Measurements from ENCODE around the gene PIK3C2B. TPM values are rescaled to one million over a fixed set of nuclear protein-coding genes. Genes with fewer than 3 reads are reported as not detected.

PIK3C2B gene
- total RNA-seq, 1 experiment from 2014 or later = 52.4 TPM

- CTCF ChIA-PET = no interaction called here
- Histone ChIP-seq H3F3A (ENCODE audit: insufficient read depth, low read depth) (peaks cover 43% of the 10 kb centered on the region), H3K79me2 (ENCODE audit: low read depth) (no peaks in the 10 kb centered on the region), H3K36me3 (ENCODE audit: low read depth) (no peaks in the 10 kb centered on the region), H3K27me3 (ENCODE audit: insufficient read depth, low read depth) (no peaks in the 10 kb centered on the region), H3K4me3 (no peak overlapping the region; the same call in 1 of the 2 replicates), H3K4me2 (peak overlapping the region; percentile 88), H4K20me1 (ENCODE audit: insufficient read depth) (no peaks in the 10 kb centered on the region), H3K9me2 (ENCODE audit: insufficient read depth) (no peaks in the 10 kb centered on the region), H2AFZ (no peak overlapping the region), H3K27ac (0 out of 2 replicates have a peak overlapping the region, but pooled peaks have one; percentile 93), H3K9me3 (ENCODE audit: insufficient read depth, low read depth) (no peaks in the 10 kb centered on the region), H3K4me1 (replicated peaks; ENCODE audit: insufficient read depth) (peaks cover 23% of the 10 kb centered on the region)
- TF ChIP-seq, protein P1, sequence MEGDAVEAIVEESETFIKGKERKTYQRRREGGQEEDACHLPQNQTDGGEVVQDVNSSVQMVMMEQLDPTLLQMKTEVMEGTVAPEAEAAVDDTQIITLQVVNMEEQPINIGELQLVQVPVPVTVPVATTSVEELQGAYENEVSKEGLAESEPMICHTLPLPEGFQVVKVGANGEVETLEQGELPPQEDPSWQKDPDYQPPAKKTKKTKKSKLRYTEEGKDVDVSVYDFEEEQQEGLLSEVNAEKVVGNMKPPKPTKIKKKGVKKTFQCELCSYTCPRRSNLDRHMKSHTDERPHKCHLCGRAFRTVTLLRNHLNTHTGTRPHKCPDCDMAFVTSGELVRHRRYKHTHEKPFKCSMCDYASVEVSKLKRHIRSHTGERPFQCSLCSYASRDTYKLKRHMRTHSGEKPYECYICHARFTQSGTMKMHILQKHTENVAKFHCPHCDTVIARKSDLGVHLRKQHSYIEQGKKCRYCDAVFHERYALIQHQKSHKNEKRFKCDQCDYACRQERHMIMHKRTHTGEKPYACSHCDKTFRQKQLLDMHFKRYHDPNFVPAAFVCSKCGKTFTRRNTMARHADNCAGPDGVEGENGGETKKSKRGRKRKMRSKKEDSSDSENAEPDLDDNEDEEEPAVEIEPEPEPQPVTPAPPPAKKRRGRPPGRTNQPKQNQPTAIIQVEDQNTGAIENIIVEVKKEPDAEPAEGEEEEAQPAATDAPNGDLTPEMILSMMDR (conservative IDR thresholded peaks at IDR 0.05) = no peak
- intact Hi-C loops (cut with micrococcal nuclease; ENCODE audit: unreplicated experiment) = loop anchor here (5.0 kb wide), 3 partner anchors 132 to 337 kb away; no protein-coding TSS in a partner anchor
- POLR2A ChIA-PET (ENCODE audit: unreplicated experiment) = no interaction called here
- no TSS peak for BruUV-seq (replicated peaks)
- no peak for DNase-seq
These were observed 14.6 kb upstream of the PIK3C2B start for GRCh38 chr1:204509186-204509635.

DNA sequence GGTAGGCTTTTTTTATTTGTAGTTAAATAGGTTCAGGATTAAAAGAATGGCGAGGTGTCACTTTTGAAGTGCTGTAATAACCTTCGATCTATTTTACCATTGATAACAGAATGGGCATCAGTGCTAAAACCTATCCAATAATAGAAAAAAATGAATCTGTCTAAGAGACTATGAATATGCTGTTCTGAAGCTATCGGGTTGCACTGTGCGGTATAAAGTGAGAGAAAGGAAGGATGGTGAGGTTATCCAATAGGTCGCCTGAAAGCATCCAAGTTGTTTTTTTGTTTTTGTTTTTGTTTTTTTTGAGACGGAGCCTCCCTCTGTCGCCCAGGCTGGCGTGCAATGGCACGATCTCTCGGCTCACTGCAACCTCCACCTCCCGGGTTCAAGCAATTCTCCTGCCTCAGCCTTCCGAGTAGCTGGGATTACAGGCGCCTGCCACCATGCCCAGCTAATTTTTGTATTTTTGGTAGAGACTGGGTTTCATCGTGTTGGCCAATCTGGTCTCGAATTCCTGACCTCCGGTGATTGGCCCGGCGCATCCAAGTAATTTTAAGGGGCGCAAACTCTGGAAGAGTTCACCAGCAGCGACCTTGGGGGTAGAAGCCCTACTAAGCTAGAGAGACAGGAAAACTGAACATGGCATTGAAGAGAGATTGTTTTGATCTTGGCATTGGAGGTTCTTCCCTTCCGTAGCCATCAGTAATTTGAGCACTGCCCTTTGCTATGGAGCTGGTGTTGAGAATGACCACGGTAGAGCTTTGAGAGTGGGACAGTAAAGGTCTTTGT lies 12.9 kb upstream of the PIK3C2B start:
- ChIA-PET CTCF (interaction anchor here (0.6 to 2.8 kb wide), 3 partner anchors 109 to 344 kb away, joined by 3 to 27 read pairs (median 4); no protein-coding TSS in a partner anchor), POLR2A (ENCODE audit: unreplicated experiment) (interaction anchor here (0.6 to 1.9 kb wide), 8 partner anchors 8 to 1355 kb away, joined by 3 to 36 read pairs (median 5); partner anchors contain the start of gene MDM4)
- Histone ChIP-seq H3F3A (ENCODE audit: insufficient read depth, low read depth) (peaks cover 52% of the 10 kb centered on the region), H3K9me2 (ENCODE audit: insufficient read depth) (no peaks in the 10 kb centered on the region), H3K27ac (peak overlapping the region; percentile 93), H4K20me1 (ENCODE audit: insufficient read depth) (no peaks in the 10 kb centered on the region), H2AFZ (peak overlapping the region; percentile 79), H3K4me1 (replicated peaks; ENCODE audit: insufficient read depth) (peaks cover 38% of the 10 kb centered on the region), H3K79me2 (ENCODE audit: low read depth) (no peaks in the 10 kb centered on the region), H3K4me3 (peak overlapping the region; percentile 65), H3K27me3 (ENCODE audit: insufficient read depth, low read depth) (no peaks in the 10 kb centered on the region), H3K9me3 (ENCODE audit: insufficient read depth, low read depth) (no peaks in the 10 kb centered on the region), H3K36me3 (ENCODE audit: low read depth) (no peaks in the 10 kb centered on the region), H3K4me2 (peak overlapping the region; percentile 88)
- DNase-seq = peak; percentile 62 to 66
- TSS peak; percentile 94 for BruUV-seq (replicated peaks)
- TF ChIP-seq, protein P1 (conservative IDR thresholded peaks at IDR 0.05) = no peak
- no peak for TF ChIP-seq EZH2 (IDR thresholded peaks at IDR 0.05; ENCODE audit: low read depth)
- intact Hi-C loops (cut with micrococcal nuclease; ENCODE audit: unreplicated experiment) = loop anchor here (1.0 to 5.0 kb wide), 5 partner anchors 9 to 335 kb away; partner anchors contain the start of gene MDM4

GRCh38 chr1:204506969-204507316 lies 12.3 kb upstream of the PIK3C2B start:
- CTCF ChIA-PET = interaction anchor here (0.5 to 2.8 kb wide), 9 partner anchors 58 to 1091 kb away, joined by 3 to 27 read pairs (median 4); no protein-coding TSS in a partner anchor
- Histone ChIP-seq H3K4me2 (peak overlapping the region; percentile 88), H3K4me1 (replicated peaks; ENCODE audit: insufficient read depth) (peaks cover 40% of the 10 kb centered on the region), H2AFZ (peak overlapping the region; percentile 79), H3K9me3 (ENCODE audit: insufficient read depth, low read depth) (no peaks in the 10 kb centered on the region), H3K36me3 (ENCODE audit: low read depth) (no peaks in the 10 kb centered on the region), H3K79me2 (ENCODE audit: low read depth) (no peaks in the 10 kb centered on the region), H3F3A (ENCODE audit: insufficient read depth, low read depth) (peaks cover 52% of the 10 kb centered on the region), H3K27me3 (ENCODE audit: insufficient read depth, low read depth) (no peaks in the 10 kb centered on the region), H3K9me2 (ENCODE audit: insufficient read depth) (no peaks in the 10 kb centered on the region), H4K20me1 (ENCODE audit: insufficient read depth) (no peaks in the 10 kb centered on the region), H3K4me3 (peak overlapping the region; percentile 65), H3K27ac (peak overlapping the region; percentile 93)
- TF ChIP-seq EZH2 (IDR thresholded peaks at IDR 0.05; ENCODE audit: low read depth) = no peak
- TF ChIP-seq, protein P1 (conservative IDR thresholded peaks at IDR 0.05) = 0 out of 2 replicates have a peak, but pooled peaks have one; percentile 11
- intact Hi-C loops (cut with micrococcal nuclease; ENCODE audit: unreplicated experiment) = loop anchor here (1.0 to 5.0 kb wide), 5 partner anchors 9 to 335 kb away; partner anchors contain the start of gene MDM4
- BruUV-seq (replicated peaks) = no TSS peak
- POLR2A ChIA-PET (ENCODE audit: unreplicated experiment) = interaction anchor here (0.5 to 1.9 kb wide), 10 partner anchors 9 to 130 kb away, joined by 3 to 36 read pairs (median 6); partner anchors contain the start of gene MDM4
- DNase-seq = peak; percentile 87 to 88

All from PC-9 (cell line).